CD4-positive, alpha-beta T cell treated with Interleukin-4 for 1 hour (primary cell): ENCODE data around the gene LSAMP.
"Not testable (repeated sequence)": the region's sequence is repeated elsewhere in the genome, so short reads cannot be mapped to it uniquely, and the experiment has no call there.

Experiments used
- DNase-seq, 2 donors: peaks; one replicate each; pipeline ENCODE4 v3.0.0-alpha.2; 2020 to 2022

The LSAMP gene

DNA sequence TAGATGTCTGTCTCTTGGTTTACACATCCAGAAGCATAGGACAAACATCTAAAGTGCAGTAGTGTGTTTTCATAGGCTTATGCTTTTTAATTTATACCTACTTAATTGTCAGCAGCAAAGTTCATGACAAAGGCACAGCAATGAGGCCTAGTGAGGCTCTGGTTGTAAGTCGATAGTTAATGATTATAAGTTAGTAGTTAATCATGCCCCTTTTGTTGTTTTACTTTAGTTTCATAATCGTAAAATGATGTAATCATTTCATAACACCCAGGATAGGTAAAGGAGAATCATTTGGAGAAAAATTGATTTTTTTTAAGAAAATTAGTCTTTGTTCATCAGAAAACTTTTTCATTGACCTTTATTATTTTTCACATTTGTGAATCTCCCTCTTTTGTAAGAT lies 351.9 kb downstream of the LSAMP start:
- no peak for DNase-seq

DNA sequence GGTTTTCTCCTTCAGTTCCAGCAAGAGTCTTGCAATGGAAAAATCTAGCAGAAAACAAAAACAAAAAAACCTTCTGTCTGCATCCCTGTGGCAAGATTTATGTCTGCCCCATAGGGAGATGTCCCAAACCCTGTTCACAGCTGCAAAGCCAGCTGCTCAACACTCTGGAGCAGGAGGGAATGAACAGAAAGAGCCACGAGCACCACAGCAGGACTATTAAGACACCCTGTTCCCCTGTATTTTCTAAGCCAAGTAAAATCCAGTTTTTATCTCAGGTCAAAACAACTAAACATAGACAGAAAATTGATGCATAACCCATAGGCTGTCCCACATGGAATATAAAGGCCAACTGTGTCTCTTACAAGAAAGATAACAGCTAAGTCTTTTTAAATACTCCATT lies 357.9 kb downstream of the LSAMP start:
- DNase-seq = no peak

DNA sequence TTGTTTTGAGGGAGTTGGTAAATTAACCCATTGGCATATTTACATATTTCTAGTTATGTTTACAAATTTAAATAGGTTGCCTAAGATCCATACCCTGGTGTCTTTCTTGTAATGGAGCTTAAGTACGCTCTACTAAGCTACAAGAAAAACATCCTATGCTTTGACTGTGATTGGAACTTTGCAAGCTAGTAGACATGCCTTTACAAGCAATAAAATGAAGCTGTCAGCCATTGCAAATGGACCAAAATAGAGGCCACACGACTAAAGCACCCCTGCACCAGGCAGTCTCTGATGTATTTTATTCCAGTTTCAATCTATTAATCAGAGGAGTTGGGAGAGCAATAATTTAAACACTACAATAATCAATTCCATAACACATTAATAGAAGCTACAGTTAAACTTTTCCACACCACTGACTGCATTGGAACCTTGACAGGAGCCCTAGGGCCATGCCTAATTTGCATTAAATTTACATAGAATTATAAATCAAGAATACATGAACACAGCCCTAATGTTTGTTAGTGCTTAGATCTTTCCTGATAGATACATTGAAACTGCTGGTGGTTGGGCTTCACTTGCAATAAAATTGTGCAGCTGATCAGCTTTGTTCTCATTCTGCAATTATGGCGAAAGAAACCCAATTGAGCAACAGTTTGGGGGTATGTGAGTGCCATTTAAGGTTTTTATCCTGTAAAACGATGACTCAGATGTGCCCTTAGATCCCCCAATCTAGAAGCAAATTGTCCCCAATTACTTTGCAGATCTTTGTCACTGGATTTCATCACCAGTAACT lies 360.1 kb downstream of the LSAMP start:
- no peak for DNase-seq

DNA sequence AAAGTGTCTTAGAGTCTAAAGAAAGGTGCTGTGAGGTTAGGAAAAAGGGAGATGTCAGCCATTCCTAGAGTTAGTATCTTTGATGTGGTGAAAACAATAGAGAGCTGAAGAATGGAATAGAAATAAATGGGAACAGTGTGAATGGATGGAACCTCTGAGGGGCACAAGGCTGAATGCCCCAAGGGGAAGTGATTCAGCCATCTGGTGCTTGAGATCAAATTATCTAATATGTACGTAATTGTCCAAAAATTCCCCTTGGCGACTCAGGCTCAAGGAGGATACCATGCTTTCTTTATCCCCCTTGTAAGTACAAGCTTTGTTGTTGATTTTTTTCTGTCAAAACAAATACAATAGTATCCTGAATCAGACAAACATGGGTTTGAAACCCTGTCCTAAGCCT lies 361.6 kb downstream of the LSAMP start:
- DNase-seq = no peak

DNA sequence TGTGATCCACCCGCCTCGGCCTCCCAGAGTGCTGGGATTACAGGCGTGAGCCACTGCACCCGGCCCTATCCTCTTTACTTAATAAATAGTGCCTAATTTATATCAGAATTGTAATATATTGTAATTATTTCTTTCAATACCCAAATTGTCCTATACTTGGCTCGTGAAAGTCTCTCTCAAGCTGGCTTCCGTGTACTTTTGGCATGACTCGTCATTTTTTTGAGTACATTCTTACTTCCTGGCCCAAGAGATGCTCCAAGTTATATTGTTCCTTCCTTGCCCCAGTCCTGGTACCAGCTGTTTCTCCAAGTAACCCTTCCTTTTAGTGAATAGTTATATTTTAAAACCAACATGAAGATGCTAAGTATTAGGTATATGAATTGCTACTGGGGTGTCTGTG lies 366.7 kb downstream of the LSAMP start:
- DNase-seq = no peak

DNA sequence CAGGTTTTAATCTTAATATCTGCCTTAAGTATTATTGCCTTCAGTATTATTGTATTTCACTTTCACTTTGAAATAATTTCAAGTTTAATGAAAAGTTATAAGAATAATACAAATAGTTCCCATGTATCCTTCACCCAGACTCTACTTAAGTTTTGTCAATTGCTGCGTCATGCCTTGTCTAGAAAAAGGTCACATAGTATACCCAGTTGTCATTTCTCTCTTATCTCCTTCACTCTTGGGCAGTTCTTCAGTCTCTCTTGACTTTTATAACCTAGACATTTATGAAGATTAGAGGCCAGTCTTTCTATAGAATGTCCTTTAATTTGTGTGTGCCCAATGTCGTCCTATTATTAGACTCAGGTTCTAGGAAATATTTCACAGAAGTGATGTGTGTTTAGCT lies 367.7 kb downstream of the LSAMP start:
- no peak for DNase-seq

DNA sequence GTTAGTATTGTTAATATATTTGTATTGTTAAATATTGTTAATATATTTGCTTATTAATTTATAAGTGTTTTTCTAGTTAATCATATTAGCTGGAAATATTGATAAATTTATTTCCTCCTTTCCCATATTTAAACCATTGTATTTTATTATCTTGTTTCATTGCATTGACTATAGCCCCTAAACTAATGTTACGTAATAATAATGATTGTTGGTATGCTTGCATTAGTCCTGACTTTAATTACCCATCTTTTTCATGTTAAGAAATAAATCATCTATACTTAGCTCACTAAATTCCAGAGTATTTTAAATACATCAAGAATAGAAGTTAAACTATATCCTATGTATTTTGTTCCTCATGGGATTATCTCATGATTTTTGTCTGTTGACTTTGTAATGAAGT lies 368.2 kb downstream of the LSAMP start:
- DNase-seq = no peak

DNA sequence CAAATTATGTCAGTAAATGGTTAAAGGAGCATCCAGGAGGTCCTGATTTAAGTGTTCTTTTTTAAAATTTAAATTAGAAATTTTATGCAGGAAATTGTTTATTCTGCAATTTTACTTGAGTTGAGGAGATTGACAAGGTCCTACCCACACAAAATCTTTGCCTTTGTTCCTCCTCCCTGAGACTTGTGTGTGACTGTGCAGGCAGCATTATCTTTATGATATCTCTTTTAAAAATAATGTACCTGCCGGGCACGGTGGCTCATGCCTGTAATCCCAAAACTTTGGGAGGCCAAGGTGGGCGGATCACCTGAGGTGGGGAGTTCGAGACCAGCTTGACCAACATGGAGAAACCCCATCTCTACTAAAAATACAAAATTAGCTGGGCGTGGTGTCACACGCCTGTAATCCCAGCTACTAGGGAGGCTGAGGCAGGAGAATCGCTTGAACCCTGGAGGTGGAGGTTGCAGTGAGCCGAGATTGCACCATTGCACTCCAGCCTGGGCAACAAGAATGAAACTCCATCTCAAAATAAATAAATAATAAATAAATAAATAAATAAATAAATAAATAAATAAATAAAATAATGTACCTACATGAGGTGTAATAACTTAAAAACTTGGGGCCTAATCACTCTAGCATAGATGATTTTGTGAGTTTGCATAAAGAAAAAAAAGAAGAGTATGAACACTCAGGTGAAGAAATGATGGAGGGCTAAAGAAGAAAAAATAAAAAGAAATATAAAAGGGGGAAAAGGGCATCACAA lies 374.6 kb downstream of the LSAMP start:
- DNase-seq = not testable (repeated sequence)

DNA sequence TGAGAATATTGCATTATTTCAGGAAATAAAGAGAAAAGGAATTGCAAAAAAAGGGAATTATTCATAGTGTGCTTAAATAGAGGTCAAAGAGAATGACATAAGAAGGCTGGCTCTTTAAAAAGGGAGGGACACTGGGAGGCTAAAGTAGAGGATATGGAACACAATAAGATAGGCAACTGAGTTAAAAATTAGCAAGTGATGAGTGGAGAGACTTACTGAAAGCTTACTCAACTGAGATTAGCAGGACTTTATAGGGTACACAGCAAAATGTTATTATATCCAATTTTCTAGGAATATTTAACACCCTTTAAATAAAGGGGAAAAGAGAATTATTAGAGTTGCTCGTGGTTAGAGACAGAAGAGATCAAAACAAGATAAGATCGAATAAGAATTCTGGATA lies 375.2 kb downstream of the LSAMP start:
- DNase-seq = no peak

DNA sequence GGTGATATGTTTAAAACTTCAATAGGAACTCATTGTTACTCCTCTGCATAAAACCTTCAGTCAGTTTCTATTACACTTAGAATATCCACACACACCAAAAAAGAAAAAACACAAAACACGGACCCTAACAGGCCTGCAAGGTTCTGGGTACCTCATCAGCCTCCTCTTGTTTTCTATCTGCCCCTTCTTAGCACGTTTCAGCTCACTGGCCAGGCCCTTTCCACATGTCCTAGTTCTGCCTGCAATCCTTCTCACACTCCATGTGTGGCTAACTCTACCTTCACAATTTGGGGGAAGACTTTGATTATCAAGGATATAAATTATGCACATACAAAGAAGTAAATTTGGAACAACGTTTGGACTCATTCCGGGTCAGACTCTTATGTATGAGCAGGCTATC lies 376.3 kb downstream of the LSAMP start:
- no peak for DNase-seq

DNA sequence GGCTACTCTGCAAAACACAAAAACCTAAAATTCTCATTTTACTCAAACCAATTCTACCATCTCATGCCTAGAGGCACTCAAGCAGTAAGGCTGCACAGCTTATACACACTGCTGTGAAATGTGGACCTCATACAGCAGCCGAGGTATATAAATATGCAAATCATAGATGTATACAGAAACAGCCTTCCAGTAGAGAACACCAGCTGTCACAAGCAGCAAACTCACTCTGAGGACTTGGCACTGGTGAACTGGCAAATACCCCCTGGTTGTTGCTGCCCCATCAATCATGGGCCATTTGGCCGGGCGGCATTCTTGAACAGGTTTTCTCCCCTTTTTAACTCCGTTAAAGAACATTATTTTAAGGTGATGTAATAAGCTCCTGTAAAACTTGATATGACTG lies 378.0 kb downstream of the LSAMP start:
- no peak for DNase-seq

DNA sequence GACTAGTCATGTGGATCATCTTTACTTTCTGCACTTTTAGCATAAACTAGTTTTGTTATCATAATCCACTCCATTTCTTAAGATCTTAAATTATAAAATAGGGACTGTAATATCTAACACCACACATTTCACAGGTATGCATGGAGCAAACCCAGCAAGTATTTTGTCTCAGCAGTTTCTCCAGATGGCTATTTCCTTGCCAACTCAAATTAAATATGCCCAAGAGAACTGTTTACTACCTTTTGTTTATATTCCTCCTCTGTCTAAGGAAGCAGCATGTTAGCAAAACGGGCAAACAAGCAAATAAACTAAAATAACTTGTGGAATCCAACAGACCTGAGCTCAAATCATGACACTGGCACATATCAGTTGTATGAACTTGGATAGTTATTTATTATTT lies 379.8 kb downstream of the LSAMP start:
- DNase-seq = no peak

DNA sequence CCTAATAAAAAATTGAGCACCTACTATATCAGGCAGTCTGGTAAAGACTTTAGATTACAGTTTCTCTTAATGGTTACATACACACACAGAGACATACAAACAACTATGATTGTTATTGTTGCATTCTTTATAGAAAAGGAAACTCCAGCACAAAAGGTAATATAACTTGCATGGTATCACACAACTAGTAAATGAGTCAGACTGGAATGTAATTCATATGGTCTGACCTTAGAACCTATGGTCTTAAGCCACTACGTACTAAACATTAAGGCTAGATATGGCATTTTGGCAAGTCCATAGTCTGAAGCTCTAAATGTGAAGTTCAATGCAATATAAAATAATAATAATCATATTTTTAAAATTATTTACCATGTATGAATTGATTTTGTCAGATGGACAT lies 380.6 kb downstream of the LSAMP start:
- no peak for DNase-seq

DNA sequence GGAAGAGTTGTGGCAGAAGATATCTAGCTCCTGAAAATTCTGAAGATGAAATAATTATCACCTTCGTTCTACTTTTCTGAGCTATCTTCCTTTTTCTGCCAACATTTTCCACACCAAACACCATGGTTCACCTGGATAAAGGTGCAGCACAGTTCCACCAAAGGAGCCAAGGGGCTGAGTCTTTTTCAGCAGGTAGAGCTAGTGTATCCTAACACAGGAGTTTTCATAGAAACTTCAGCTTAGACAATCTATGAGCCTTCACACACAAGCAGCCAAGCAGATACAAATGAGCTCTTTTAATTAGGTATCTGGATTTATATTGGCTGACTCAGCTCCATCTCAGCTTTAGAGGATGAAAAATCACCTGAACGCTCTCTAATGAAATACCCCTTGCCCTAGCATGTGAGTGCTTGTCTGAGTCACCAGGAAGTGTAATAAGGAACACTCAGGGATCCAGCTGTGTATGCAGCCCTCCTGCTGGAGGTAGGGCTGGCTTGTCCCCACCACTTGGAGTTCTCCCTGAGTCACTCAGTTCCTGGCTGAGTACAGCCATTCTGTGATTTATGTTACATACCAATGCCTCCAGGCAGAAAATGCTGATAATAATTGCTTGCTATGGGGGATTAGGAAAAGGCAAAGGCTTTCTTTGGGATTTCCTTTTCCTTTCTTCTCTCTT lies 385.7 kb downstream of the LSAMP start:
- no peak for DNase-seq

DNA sequence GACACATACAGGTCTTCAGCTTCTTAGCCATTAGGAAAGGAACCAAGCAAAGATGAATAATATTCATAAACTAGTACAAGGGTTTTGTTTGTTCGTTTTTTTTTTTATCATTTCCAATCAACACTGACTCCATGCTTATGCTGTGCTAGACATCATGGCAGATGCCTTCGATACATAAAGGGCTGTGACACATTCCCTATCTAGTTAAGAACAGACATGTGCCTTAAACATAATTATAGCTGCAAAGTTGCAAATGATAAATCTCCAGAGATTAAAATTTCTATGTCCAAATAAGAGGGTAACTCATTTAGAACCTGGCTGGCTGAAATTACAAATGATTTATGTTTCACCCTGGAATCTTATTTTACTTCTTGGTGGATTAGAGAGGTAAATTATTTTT lies 386.4 kb downstream of the LSAMP start:
- DNase-seq = no peak

DNA sequence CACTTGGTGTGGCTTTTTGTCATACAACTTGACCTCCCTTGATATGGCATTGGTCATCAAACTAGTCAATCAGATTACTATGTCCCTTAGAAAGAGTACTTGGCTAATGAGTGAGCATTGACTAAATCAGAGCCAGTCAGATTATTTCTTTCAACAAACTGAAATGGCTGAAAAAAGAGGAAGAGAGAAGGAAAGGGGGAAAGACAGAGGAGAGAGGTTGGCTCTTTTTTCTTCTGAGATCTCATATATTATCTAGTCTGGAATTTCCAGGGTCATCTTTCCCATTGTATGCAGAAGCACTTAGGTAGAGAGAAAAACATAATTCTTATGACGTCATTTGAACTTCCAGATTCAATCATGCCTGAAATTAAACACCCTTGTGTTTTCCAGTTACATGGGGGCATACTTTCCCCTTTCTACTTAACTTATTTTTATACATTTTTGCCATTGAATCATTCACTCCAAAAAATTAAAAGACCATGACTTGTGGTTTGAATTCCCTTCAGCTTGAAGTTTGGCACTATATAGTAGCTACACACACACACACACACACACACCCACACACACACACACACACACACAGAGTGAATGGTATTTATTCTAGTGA lies 387.8 kb downstream of the LSAMP start:
- no peak for DNase-seq

DNA sequence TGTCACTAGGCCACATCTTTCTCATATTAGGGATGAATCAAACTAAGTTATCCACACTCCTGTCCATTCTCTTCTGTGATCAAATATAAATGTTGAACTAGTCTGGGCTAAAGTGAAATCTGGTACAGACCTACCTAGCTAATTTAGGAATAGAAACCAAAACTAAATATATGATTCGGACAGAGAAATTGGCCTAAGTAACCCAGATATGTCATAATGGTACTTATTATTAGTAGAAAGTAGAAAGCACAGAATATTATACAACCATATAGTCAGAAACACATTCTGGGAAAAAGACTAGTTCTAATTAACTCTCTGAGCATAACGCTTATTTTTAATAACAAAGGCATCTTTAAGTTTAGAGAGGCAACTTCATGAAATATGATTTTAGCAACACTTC lies 389.0 kb downstream of the LSAMP start:
- no peak for DNase-seq

DNA sequence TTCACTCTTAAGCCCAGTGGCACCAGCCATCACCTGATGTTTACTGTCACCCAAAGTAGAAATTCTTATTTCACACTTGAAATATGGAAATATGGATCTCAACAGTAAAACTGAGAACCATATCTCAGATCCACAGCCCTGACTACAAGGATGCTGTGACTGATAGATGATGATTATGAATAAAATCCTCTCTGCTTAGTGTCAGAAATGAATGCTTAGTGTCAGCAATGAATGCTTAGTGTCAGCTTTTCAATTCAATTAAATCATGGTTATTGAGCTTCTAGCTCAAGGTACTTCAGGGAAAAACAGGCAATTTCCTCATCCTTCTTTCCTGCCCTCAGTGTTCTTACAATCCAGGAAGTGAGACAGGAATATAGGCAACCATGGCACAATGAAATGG lies 392.3 kb downstream of the LSAMP start:
- DNase-seq = no peak

DNA sequence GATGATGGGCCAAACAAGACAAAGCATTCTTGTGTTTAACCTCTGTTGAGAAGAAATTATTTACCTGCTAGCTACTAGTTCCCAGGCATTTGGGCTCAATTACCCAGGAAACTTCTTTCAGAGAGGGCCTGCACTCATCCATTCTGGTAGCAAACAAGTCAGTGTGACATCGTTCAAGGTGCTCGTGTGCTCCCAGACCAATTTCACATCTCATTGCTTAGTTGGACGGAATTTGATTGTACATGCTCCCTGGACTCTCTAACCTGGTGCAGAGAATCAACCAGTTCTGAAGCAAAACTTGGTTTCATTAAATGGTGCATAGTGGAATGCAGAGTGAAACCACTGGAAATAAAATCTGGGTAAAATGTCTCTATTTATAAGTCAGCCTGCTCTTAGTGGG lies 392.7 kb downstream of the LSAMP start:
- DNase-seq = no peak

DNA sequence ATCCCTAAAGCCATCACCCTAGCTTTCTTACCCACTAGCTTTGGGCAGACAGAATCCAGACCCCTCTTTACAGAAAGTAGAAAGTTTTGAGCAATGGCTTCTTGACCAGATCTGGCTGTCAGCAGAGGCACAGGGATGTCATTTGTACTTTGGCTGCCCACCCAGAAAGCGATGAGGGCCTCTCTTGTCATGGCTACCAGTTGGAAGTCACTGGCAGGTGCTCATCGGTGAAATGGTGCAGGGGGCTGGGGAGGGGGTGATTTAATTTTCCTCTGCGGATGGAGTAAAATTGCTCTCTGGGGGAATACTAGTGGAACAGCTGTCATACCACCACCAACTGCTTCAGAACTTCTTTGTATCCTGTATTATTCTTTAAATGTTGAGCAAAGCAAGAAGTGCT lies 393.7 kb downstream of the LSAMP start:
- no peak for DNase-seq

DNA sequence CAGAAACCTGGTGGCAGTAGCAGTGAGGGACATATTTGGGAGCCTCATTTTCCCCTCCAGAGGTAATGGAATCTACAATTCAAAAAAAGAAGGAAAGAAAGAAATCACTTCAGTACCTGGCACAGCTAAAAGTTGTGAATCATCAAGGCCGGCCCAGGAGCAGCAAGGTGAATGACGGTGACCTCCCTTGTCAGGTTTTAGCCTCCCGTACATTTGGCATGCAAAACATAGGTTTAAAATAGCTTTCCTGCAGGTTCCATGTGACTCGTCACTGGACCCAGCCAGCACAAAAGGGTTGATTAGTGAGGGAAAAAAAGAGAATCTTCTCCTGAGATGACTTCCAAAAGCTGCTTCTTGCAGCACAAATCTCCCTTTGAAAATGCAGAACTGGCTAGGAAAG lies 394.2 kb downstream of the LSAMP start:
- DNase-seq = no peak

DNA sequence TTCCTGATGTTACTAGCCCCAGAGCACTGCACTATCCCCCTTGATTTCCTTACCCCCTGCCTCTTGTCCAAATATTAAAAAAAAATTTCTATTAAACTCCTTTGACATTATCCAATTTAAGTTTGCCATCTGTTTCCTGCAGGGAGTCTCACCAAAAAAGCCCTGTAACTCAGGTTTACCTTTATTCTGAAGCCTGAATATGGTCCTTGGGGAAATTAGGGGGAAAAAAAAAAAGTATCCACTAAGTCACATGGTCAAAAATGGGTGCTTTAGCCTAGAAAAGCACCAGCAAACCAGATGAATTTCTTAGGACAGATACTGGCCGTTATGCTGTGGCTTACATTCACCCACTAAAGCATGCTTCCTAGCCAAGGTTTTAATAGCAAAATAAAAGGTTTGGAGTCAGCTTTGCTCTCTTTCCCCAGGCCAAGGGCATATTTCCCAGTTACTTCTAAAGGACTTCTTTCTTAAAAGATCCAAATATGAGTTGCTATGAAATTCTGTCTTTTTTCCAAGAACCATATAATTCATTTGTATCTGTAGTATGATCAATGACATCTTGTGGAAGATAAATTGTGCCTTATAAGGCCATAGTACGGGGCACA lies 394.9 kb downstream of the LSAMP start:
- no peak for DNase-seq

DNA sequence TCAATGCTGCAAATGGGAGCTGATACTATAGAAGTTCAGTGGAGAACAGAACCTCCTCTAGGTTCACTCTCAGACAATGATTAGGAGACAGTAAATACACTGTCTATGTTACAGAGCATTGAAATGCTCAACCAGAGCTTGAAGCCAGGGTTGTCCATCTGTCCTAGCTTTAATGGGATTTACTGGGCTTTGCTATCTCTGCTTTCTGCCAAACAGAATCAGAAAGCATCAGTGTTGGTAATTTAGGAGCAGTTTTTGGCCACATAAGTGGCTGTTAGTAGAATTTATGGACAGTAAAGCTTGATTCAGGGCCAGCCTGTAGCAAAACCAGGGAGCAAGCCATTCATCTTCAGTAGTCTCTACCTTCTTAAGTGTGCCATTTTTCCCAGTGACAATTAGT lies 396.3 kb downstream of the LSAMP start:
- DNase-seq = no peak
